Measurements from ENCODE around the gene AMBRA1.

Gene AMBRA1

DNA sequence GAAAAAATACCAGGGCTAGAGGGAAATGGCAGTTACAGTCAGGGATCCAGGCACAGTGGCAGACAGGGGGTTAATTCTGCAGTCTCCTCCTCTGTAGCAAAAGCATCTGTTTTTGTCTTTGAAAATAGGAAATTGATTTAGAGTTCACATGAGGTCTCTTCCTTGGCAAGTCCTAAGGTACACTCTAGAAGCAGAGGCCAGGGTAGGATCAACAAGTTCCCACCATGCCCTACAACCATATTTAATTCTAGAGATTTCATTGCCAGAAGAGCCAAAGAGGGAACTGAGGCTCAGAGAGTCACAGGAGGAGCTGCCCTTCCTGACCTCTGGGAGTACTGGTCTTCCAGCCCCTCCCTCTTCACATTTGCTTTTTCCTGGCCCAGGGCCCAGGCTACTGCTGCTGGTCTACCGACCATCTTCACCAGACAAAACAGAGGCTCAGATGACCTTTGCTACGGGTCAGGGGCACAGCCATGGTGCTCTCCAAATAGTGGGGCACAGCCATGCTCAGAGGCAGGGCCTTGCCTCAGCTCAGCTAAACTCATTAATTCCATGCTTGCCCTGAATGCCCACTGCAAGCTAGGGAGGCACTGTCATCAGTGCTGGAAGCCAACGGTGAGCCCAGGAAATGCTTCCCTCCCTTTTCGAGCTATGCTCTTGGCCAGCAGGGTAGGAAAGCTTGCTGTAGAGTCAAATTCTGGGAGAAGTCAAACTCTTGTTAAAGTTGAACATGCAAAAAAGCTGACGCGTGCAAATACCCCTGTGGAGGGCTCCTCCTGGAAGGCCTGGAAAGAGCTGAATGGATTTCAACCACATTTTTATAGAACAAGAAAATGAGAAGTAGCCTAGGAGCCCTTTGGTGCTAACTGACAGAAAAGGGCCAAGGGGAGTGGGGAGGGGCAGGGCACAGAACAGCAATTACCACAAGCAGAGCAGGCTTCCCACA, 190.6 kb downstream of the AMBRA1 start:
- DNase-seq (ENCODE audit: low read depth in 2 of 2), result no peak

GRCh38 chr11:46397526-46397925, 196.3 kb downstream of the AMBRA1 start:
- DNase-seq (ENCODE audit: low read depth in 2 of 2), result no peak

GRCh38 chr11:46393759-46394158, 200.1 kb downstream of the AMBRA1 start:
- no peak for DNase-seq (ENCODE audit: low read depth in 2 of 2)

DNA sequence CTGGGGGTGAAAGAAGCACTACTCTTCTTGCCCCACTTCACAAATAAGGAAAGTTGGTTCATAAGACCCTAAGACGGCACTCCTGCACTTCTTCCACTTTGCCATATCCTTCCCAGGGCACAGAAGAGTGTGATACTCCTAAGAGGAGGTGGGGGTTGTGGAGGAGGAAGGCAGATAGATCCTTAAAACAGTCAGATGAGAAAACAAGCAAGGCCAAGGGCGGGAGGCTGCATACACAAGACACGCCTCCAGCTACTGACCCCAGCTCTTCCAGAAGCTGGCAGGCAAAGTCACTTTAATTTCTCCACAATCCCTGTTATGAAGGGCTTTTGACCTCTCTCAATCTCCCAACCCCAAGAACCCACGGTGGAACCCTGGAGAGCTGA, 200.6 kb downstream of the AMBRA1 start:
- DNase-seq (ENCODE audit: low read depth in 2 of 2), result no peak

- peak in 1 of 2 donors; percentile 67 for DNase-seq (ENCODE audit: low read depth in 2 of 2)
Observed at GRCh38 chr11:46392421-46393230, 201.2 kb downstream of the AMBRA1 start.

GRCh38 chr11:46391578-46392420, 202.0 kb downstream of the AMBRA1 start, which contains the start of gene CHRM4:
CHRM4 (minus strand) TSS chr11:46391776; CDS start chr11:46386557, 5,219 bp downstream.
- no peak for DNase-seq (ENCODE audit: low read depth in 2 of 2)

DNA sequence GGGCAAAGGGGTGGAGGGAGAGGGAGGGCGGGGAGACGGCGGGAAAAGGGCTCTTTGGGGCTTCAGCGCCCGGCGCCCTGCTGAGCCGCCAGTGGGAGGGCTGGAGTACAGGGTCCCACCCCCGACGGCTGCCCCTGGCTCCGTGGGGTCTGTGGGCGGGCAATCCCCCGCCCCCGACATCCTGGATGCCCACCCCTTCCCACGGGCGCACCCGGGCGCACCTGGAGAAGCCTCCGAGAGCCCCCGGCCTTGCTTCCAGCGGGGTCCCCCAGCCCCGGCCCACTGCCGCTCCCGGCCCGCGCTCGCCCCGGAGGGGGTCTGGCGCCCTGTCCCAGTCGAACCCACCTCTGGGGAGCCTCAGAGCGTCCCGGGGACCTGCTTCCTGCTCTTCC, 202.6 kb downstream of the AMBRA1 start:
- DNase-seq (ENCODE audit: low read depth in 2 of 2), result no peak

DNA sequence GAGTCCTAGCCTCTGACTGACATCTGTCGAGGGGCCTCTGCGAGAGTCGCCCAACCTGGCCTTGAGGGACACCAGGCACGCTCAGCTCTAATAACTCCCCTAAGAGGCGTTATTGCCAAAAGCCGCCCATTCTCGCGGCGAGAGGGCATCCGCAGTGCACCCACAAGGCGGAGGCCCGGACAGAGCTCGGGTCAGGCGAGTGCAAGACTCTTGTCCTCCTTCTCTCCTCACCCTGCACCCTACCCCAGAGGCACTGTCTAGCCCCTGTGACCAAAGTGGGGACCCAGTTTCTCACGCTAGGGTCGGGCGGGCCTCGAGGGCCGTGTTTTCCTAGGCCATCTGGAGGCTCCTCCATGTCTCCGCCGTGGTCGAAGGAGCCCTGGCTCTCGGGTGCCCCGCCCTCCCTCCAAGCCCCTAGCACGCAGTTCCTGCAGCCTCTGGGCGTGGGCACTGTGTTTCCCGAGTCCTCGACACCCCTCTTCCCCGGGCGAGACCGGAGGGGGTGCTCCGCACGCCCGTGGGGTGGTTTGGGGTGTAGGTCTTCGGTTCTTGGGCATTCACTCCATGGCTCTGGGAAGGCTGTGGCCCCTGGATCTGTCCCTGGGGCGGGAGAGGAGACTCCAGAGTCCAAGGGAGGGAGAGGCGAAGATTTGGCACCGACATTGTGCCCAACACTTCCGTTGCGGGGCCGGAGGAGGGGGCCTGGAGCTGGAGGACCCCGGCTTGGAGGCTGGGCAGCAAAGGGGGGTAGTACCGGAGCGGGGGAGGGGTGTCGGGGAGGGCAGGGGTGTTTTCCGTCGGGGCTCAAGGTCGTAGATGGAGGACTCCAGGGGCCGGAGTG, 203.3 kb downstream of the AMBRA1 start:
- DNase-seq (ENCODE audit: low read depth in 2 of 2), result no peak

GRCh38 chr11:46389450-46390330, 204.1 kb downstream of the AMBRA1 start:
- DNase-seq (ENCODE audit: low read depth in 2 of 2), result no peak

GRCh38 chr11:46388619-46389449, 205.0 kb downstream of the AMBRA1 start:
- no peak for DNase-seq (ENCODE audit: low read depth in 2 of 2)

DNA sequence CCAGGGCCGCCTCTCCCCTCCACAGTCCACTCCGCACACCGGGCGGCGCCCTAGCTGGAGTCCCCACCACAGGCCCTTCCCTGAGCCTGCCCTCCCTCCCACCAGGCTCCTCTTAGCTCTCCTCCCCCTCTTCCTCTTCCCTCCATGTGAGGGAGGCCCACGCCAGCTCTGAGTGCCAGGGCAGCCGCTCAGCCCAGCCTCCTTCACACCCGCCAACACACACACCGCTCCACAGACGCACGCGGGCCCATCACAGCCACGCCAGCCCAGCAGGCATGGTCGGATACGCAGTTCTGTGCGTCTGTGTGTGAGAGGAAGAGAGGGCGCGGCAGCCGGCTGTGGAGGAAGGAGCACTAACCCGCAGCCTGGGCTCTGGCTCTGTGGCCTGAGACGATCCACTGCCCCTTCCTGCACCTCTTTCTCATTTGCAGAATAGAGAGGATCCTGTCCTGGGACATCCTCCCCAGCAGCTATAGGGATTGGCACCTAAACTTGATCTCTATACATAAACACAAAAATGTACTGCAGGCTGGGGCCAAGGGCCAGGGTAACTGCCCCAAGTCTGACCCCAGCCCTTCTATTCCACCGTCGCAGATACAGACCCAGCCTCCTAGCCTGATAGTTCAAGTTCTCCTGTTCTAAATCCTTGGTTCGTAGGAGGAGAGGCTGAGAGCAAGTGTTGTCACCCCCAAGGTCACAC, 205.8 kb downstream of the AMBRA1 start:
- no peak for DNase-seq (ENCODE audit: low read depth in 2 of 2)

DNA sequence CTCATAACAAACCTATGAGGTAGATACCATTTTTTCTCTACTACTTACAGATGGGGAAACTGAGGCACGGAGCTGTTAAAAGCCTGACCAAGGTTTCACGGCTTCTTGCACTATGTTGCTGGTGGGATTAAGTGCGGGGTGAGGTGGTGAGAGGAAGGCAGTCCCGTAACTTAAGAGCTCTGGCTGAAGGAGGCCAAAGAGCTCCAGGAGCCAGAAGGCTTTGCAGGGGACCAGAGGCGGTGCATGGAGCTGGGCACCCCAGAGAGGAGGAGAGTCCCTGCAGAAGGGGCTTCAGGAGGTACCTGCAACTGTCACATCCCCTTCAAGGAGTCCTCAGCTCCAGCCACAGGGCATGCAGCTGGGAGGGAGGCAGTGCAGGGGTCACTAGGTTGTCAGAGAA, 206.4 kb downstream of the AMBRA1 start:
- no peak for DNase-seq (ENCODE audit: low read depth in 2 of 2)

DNA sequence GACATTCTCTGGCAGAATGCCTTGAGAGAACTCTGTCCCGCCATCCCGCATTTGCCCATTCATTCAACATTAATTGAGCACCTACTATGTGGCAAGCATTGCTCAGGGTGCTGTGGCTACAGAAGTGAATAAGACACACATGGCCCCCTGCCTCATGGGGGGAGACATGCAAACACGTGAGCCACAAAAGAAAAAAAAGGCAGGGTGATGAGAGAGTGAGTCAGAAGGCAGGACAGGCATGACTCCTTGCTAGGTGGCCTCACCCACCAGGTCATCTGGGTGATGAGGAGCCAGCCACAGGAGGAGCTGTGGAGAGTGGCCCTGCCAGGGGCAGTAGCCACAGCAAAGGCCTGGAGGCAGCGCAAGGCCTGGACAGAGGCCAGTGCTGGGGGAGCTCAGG, 207.1 kb downstream of the AMBRA1 start:
- DNase-seq (ENCODE audit: low read depth in 2 of 2), result no peak

DNA sequence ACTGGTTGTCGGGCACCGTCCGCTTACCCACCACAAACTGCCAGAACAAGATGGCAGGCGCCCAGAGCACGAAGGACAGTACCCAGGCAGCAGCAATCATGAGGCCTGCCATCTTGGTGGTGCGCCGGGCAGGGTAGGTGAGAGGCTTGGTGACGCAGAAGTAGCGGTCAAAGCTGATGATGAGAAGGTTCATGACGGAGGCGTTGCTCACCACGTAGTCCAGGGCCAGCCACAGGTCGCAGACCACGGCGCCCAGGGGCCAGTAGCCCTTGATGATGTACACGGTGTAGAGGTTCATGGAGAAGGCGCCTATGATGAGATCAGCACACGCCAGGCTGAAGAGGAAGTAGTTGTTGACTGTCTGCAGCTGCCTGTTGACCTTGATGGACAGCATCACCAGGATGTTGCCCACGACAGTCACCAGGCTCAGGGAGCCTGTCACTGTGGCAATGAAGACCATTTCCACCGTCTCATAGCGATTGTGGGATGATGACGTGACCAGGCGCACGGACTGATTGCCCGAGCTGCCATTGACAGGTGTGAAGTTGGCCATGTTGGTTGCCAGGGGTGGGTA, 207.7 kb downstream of the AMBRA1 start:
- DNase-seq (ENCODE audit: low read depth in 2 of 2), result no peak

GRCh38 chr11:46385169-46386004, 208.4 kb downstream of the AMBRA1 start:
- DNase-seq (ENCODE audit: low read depth in 2 of 2), result no peak

DNA sequence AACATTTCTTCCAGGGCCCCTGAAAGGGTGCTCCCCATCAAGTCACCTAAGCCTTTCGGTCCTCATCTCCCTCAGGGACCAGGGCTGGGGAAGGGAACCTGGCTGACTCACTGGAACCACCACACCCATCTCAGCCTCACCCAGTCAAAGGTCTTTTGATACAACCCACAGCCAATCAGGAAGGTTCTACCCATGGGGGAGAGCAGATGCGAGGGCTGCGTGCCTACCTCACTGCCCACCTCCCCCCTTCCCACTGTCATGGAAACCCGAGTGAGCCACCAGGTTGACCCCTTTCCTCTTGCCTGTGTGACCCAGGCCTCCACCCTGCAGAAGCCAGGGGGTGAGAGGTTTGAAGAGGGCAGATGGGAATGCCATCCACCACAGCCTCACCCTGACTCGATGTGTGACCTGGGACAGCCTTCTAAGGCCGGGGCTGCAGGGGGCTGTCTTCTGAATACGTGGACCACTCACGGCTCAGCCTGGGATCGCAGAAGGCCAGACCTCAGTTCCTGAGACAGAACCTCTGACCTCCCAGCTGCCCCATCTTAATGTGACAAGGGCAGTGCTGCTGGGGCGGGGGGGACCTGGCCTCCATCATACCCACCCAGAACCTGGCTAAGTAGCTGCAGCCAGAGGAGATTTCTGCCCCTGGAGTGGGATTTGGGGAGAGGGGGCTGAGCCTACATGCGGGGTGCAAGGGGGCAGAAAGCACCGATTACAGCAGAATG, 209.7 kb downstream of the AMBRA1 start:
- no peak for DNase-seq (ENCODE audit: low read depth in 2 of 2)
